GM18519 (cell line): ENCODE measurements around the gene GP5.

Experiments
- ATAC-seq: cut with Tn5 transposase; IDR thresholded peaks from one replicate; pipeline ENCODE4 v1.9.1; 2021; ENCODE audit warnings: mild to moderate bottlenecking, moderate library complexity; ENCODE audit not compliant: unreplicated experiment, low FRiP score

Gene GP5

DNA sequence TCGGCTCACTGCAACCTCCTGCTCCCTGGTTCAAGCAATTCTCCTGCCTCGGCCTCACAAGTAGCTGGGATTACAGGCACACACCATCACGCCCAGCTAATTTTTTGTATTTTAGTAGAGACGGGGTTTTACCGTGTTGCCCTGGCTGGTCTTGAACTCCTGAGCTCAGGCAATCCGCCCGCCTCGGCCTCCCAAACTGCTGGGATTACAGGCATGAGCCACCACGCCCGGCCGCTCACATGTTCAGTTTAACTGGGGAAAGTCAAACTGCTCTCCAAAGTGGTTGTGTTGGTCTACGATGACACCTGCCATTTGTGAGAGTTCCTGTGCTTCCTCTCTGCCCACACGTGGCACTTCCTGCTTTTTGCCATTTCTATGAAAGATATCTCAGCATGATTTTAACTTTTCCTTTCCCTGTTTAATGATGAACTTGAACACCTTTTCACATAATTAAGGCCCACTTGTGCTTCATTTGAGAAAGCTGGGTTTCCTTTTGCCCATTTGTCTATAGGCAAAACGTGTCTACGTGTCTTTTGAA lies 877 bp upstream of the GP5 start:
- no peak for ATAC-seq

DNA sequence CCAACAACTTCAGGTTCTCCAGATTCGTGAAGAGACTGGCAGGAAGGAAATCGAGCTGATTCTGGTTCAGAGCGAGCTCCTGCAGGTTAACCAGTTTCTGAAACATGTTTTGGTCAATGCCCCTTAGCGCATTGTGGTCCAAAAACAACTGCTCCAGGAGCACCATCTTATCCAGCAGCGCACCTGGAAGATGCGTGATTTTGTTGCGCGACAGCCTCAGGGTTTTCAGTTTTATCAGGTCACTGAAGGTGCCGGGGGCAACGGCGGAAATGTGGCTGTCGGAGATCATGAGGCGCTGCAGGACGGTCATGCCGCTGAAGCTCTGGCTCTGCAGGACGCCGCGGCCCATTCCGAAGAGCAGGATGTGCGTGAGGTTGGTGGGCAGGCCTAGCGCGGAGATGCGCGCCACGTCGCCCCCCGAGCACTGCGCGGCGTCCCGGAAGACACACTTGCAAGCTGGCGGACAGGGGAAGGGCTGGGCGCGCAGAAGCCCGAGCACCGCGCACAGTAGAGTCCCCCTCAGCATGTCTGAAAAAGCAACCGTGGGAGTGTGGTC lies 1.2 kb downstream of the GP5 start:
- no peak for ATAC-seq

DNA sequence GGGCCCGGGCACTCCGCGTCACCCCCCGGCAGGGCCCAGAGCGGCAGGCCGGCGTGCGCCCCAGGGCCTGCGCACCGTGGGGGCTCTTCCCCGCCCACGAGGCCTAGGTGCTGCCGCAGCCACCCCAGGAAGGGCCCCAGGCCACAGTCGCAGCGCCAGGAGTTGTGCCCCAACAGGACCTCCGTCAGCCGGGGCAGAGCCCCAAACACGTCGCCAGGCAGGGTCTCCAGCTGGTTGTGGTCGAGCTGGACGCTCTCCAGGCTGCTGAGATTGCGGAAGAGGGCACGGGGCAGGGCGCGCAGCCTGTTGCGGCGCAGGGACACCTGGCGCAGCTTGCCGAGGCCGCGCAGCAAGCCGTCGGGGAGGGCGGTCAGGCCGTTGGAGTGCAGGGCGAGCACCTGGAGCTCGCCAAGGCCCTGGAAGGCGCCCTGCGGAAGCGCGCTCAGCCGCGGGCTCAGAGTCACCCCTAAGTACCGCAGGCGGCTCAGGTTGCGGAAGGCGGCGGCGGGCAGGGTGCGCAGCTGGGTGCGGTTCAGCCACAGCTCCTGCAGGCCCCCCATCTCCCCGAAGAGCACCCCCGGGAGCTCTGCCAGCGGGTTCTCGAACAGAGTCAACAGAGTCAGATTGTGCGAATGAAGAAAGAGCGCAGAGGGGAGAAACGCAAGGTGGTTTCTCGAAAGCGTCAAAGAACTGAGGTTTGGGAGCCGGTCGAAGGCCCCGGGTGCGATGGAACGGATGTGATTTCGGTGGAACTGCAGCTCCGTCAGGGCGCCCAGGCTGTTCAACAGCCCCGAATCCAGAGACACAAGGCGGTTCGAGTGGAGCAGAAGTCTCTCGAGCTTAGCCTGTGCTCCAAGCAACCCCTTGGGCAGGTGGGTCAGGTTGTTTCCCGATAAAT lies 2.0 kb downstream of the GP5 start:
- ATAC-seq = no peak

DNA sequence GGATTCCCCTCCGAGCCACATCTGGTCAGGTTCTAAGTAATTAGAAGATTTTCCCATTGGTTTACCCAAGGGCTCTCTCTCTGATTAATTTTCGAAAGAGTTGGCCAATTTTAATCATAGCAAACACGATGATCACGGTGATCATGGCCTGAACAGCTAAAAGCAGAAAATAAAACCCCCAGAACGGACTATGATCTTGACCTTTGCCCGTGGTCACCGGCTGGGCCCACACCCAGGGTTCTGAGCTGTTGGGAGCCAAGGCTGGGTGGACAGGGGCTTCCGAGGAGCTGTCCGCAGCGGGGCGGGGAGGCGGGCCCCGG lies 2.6 kb downstream of the GP5 start:
- ATAC-seq = no peak

DNA sequence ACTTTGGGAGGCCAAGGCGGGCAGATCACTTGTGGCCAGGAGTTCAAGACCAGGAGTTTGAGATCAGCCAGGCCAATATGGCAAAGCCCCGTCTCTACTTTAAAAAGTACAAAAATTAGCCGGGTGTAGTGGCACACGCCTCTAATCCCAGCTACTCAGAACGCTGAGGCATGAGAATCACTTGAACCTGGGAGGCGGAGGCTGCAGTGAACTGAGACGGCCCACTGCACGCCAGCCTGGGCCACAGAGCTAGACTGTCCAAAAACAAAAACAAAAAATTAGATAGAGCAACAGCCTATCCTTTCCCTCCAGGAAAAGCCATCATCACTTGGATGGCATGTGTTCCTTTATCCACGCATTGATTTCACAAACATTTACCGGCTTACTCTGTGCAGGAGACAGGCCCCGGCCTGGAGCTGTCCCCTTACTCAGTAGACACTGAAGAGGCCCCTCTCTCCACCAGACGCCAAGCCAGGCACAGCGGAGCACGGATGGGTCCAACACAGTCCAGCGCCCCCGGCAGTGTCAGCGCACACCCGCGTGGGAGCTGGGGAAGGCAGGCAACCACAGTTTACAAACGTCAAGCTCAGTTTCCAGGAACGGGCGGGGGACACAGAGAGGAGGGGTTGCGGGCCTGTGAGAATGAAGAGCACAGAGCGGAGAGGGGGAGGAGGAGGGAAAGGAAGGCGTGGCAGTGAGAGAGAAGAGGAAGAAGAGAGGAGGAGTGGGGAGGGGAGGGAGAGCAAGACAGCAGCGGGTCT lies 3.1 kb downstream of the GP5 start:
- no peak for ATAC-seq

DNA sequence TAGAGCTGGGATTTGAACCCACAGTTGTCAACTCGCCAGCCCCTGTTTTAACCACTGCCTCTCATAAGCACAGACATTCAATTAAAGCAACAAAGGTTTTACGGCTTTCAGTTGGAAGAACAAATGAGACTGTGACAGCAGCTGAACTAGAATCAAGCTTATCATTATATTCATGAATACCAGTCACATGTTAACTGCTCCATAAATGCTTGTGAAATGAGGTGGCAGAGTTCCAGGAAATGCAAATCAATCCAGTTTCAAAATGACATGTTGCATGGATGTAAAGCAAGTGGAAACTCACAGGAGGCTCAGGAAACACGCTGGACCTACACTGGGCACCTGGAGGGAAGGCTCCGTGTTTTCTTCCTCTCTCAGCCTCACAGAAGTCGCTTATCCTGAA lies 3.9 kb downstream of the GP5 start:
- ATAC-seq = no peak

DNA sequence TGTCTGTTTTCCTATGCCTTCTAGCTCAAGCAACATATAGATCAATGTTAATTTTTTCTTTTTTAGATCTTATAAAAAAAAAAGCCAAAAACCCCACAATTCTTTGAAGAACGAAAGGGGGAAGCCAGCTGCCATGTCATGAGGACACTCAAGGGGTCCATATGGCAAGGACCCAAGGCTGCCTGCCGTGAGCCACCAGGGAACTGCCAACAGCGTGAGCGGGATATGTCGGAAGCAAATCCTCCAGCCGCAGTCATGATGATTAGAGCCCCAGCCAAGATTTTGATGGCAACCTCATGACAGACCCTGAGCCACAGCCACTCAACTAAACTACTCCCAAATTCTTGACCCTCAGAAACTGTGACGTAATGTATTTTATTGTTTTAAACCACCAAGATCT lies 6.5 kb downstream of the GP5 start:
- ATAC-seq = no peak

DNA sequence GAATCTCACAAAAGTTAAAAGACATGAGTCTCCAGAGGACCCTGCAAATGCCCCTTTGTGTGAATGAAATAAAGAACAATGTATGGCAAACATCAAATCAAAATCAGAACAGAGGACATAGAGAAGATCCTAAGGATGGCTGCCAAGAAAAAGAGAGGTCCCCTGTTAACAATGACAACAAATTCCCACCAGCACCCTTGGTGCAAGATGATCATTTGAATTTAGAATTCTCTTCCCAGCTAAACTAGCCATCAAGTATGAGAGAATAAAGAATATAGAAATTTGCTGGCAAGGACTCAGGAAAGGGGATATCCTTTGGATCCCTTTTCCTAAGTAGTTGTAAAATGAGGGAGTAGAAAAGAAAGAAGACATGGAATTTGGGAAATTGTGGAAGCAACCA lies 8.2 kb downstream of the GP5 start:
- ATAC-seq = no peak

DNA sequence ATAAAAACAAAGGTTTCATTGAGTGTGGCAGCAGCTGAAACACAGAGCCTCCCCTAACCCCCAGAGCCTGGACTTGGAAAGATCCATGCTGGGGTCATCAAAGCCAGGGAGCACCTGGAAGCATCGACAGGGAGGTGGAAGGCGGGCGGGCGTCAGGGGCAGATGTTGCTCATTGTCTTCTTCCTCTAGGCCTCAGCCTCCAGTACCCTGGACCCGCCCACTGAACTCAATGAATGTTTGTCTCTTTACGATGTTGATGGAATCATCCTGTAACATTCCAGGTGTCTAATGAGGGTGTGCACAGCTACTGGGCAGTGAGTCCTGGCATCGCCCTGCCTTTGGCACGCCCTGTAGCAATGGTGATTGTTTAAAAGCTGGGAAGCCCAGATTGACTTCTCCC lies 9.8 kb downstream of the GP5 start:
- no peak for ATAC-seq

DNA sequence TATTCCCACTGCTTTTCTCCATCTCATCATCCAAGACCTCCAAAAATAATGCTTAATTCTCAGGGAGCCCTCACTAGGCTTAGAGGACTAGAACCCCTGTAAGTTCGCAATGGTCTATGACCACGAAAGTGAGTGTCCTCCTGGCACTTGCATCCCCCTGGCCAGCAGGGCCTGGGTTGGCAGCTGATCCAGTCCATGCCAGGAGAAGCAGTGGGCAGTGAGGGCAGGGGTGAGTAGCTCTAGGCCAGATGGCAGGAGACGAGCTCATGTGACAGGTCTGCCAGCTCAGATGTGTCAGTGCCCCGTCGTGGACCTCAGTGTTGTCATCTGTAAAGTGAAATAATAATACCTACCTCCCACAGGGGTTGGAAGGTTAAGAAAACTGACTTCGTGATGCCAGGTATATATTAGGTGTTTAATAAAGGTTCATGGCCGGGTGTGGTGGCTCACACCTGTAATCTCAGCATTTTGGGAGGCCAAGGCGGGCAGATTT lies 11.1 kb downstream of the GP5 start:
- no peak for ATAC-seq

DNA sequence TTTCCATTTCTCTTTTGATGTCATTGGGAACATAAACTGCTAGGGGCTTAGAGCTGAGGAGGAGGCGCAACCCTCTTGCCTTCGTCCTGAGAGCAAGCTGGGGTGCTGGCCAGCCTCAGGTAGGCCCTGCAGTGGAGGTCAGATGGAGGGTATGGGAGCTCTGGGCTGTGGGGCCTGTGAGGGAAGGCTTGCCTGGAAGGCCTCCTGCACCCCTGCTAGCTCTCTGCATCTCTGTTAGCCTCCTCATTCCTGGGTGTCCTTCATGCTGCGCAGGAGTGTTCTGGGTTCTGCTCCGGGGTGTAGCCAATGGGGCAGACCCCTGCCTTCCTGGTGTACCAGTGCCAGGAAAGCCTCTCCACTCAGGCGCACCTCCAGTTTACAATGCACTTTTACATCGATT lies 11.8 kb downstream of the GP5 start:
- ATAC-seq = no peak

DNA sequence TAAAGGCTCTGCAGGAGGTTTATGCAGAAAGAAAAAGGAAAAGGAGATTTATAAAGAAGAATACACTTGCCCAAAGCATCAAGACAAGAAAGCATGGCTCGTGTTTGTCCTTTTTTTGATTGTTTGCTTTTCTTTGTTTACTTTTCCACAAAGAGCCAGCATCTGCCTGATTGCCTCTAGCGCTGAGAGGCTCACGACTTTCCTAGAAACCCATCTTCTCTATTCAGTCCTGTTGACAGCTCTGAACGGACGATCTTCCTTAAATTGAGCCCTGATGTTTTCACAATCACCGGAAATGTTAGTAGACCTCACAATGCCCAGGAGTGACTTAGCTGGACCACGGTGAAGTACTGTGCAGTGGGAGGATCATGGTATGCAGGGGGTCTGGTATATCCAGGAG lies 12.4 kb downstream of the GP5 start:
- no peak for ATAC-seq

DNA sequence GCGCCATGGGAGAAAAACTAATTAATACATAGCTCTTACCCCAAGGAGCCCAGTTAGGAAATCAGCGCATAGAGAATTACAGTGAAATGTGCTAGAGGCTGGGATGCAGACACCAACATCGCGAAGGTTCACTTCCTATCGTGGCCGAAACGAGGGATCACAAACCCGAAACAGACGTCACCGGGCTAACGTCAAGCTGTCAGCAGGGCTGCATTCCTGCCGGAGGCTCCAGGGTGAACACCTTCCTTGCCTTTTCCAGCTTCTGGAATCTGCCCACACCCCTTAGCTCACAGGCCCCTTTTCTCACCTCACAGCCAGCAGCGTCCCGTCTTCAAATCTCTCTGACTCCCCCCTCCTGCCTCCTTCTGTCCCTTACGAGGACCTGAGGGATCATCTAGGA lies 13.0 kb downstream of the GP5 start:
- ATAC-seq = no peak

DNA sequence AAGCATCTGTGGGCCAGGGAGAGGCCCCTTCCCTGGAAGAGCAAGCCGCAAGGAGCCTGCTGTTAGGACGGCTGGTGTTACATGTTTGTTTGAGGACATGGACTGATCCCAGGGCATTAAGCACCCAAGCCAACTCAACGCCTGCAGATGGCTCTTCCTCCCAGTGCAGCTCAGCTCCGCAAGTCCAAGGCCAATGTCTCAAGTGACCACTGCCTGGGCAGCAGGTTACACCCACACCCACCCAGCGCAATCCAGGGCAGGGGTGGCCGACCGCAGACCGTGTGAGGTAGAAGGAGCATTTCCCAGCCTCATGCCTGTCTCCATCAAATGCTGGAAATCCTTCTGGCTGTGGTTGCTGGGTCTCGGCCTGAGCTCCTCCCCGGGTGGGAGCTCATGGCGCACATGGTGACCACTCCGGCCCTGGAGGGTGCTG lies 14.5 kb downstream of the GP5 start:
- no peak for ATAC-seq

DNA sequence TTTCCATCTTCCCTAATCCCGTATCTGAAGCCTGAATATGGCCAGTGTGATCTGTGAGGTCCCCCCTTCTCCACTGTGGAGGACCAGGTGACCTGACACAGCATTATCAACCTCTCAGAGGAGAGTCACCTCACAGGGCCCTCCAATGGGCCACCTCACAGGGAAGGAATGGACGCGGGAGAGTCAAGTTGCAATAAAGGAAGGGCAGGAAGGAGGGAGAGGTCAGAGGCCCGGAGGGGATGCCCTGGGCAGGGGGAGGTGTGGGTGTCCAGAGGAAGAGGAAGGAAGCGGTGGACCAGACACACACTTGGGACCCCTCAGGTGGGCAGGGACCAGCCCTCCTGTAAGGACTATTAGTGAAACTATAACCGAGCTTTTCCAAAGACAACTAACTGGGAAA lies 14.9 kb downstream of the GP5 start:
- ATAC-seq = no peak

DNA sequence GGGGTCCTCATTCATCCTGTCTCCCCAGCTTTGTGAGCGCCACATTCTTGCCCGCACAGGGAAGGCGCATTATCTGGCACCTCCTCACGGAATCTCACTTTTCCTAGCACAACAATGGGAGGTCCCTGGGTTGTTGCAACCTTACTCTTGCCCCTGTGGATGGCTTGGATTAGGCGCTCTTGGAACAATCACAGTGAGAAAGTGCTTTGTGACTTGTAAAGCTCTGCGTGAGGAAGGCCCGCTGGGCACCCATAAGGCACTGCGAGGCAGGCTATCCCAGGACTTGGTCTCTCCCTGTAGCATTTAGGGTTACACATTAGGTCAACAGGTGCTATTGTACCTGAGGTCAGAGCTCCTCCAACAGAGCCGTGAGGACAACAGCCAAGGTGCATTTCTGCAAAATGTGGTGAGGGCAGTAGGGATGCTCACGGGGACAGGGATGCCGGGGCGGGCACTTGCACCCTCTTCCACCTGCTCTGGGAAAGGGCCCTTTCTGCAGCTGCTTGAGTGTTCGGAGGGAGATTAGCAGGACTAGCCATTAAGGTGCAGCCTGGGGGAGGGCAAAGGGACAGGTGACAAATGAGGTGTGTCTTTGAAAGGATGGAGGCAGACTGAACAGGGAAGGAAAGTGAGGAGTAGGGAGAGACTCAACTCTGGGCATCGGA lies 15.7 kb downstream of the GP5 start:
- ATAC-seq = no peak

DNA sequence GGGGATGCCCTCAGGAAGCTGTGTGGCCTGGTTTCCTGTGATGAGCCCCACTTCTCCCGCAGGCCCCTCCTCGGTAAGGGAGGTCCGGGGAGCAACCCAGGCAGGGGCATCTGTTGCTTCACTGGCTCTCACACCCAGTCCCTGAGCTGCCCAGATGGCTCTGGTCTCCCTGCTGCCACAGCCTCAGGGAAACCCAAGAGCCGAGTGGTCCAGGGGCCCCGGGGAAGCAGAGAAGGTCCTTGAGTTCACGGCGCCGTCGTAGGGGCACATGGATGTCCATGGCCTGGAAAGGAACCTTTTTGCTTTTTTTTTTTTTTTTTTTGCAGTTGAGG lies 16.2 kb downstream of the GP5 start:
- ATAC-seq = no peak

DNA sequence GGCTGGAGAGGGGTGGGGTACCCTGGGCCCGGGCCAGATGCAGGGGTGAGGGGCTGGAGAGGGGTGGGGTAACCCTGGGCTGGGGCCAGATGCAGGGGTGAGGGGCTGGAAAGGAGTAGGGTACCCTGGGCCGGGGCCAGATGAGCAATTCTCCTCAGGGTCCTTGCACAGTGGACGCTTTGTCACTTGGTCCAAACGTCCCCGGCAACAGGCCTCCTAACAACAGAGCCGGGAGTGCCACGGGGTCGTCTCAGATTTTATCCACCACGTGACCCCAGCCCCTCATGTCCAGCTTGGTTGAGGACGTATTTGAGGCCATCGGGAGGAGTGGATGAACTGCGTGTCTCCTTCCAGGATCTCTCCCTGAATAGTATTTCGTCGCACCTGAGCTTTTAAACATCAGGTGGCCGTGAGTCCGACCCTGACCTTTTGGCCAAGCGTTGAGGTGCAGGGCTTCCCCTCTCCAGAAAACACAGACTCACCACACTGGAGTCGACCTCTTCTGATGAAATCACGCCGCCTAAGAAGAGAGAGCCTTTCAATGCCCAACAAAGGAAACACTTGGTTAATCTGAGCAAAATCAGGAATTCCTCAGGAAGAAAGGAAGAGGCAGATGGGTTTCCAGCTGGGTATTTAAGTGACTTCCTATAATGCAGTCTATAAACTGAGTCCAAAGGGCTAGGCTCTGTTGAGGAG lies 16.7 kb downstream of the GP5 start:
- no peak for ATAC-seq

DNA sequence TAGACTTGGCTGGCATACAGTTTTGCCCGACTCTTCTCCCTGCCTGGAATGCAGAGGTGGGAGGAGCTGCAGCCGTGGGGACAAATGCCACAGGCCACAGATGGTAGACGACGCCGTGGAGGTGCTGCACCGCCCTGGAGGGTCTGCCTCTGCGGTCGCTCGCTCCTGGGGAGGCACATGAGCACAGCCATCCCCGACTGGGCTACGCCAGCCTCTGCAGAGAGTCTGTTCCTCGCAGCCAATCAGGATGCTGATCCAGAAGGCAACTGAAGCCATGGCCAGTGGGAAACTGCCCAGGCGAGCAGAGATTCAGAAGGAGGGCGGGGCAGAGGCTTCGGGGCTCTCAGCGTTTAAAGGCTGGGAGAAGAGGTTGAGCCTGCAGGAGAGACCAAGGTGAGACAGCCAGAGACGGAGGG lies 17.6 kb downstream of the GP5 start:
- ATAC-seq = no peak

DNA sequence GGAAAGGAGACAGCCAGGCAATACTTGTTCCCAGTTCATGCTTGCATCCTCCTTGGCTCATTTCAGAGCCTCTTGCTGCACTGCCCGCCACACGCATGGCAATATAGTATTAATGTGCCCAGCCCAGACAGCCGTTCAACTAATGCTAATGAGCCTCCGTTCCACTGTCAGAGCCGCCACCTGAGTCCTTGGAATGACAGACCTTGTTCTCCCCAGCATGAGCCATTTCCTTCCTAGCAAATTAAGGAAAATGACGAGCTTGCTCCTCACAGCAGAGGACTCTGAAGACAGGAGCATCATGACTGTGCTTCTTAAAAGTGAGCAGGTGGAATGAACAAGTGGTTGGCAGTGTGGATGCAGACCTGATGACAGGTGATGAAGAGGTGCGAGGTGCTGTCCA lies 18.7 kb downstream of the GP5 start:
- ATAC-seq = no peak
